Lower leg skin (tissue), 3 donors: ENCODE measurements around the gene SECISBP2L.

ENCODE experiments used
- POLR2A ChIP-seq, 2 donors: fragments of 450-650 bp; IDR thresholded peaks; one replicate each; pipeline ENCODE4 v1.6.1; 2016 to 2017; ENCODE audit warnings: antibody characterized with exemption in 2 of 2, mild to moderate bottlenecking in 1 of 2, moderate library complexity in 1 of 2
- TF ChIP-seq, protein P1 (sequence below), 3 donors: fragments of 450-650 bp; IDR thresholded peaks; one replicate each; pipeline ENCODE4 v1.5.1; 2016; ENCODE audit warnings: antibody characterized with exemption in 3 of 3, mild to moderate bottlenecking in 3 of 3, moderate library complexity in 2 of 3

DNA sequence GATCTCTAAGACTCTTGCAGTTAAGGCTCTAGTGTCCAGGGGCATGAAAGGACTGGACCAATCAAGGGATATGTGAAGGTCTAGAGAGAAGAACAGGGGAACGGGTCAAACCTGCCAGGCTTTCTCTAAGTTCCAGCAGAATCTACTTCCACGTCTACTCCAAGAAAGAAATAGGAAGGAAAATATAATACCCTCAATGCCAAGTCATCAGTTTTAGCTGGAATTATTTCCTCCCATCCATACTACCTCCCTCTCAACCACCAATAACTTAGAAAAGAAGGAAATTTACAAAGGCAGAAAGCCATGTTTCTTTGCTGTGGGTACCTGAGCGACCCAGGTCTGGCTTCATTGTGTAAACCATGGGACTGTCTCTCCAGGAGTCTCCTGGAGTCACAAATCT is 90.3 kb downstream of the SECISBP2L start:
- TF ChIP-seq, protein P1, sequence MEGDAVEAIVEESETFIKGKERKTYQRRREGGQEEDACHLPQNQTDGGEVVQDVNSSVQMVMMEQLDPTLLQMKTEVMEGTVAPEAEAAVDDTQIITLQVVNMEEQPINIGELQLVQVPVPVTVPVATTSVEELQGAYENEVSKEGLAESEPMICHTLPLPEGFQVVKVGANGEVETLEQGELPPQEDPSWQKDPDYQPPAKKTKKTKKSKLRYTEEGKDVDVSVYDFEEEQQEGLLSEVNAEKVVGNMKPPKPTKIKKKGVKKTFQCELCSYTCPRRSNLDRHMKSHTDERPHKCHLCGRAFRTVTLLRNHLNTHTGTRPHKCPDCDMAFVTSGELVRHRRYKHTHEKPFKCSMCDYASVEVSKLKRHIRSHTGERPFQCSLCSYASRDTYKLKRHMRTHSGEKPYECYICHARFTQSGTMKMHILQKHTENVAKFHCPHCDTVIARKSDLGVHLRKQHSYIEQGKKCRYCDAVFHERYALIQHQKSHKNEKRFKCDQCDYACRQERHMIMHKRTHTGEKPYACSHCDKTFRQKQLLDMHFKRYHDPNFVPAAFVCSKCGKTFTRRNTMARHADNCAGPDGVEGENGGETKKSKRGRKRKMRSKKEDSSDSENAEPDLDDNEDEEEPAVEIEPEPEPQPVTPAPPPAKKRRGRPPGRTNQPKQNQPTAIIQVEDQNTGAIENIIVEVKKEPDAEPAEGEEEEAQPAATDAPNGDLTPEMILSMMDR (IDR thresholded peaks at IDR 0.05), result no peak
- no peak for TF ChIP-seq POLR2A (IDR thresholded peaks at IDR 0.05)
